ENCODE measurements around the gene POU6F1. TPM values are rescaled to one million over a fixed set of nuclear protein-coding genes. Genes with fewer than 3 reads are reported as not detected.

Gene POU6F1
- total and polyA plus RNA-seq, 9 of the 15 experiments (the other 6 are each of a cell fraction or from before 2014, with no cell fraction given), result 0.14 to 3.3 (median 1.1) TPM

GRCh38 chr12:51196547-51196946, 21.3 kb downstream of the POU6F1 start (continued):
- TF ChIP-seq ZNF24 (IDR thresholded peaks at IDR 0.05), result no peak
- TF ChIP-seq ATF4 (CRISPR knock-in tag; IDR thresholded peaks at IDR 0.05), result no peak

- in situ Hi-C loops (cut with MboI) (no loop called here), intact Hi-C loops (cut with micrococcal nuclease) (no loop called here)
- Histone ChIP-seq H3K4me2 (ENCODE audit: insufficient read depth, low read length) (no peak overlapping the region), H3K4me3 (no peak overlapping the region), H2AFZ (ENCODE audit: low read depth, low read length) (no peak overlapping the region), H3K9me1 (ENCODE audit: control insufficient read depth, insufficient read depth, low read length) (no peaks in the 10 kb centered on the region), H3K9me3 (replicated peaks; ENCODE audit: control insufficient read depth, insufficient read depth, low read depth, low read length) (no peaks in the 10 kb centered on the region), H3K36me3 (ENCODE audit: control insufficient read depth, insufficient read depth, low read length) (no peaks in the 10 kb centered on the region), H3K27ac (ENCODE audit: extremely low read depth, low read depth, low read length) (no peak overlapping the region), H4K20me1 (replicated peaks; ENCODE audit: control insufficient read depth, insufficient read depth, low read length) (no peaks in the 10 kb centered on the region), H3K27me3 (ENCODE audit: control insufficient read depth in 2 of 2, insufficient read depth in 2 of 2, low read length in 2 of 2) (no peaks in the 10 kb centered on the region), H3K4me1 (replicated peaks in 1 of 2; ENCODE audit: control insufficient read depth in 2 of 2, insufficient read depth in 2 of 2, low read length in 2 of 2) (peaks cover 0 to 17% of the 10 kb centered on the region in 2 experiments; a peak in 3 of 5 replicates), H3K9ac (ENCODE audit: insufficient read depth in 1 of 2, low read depth in 2 of 2, low read length in 2 of 2) (no peak overlapping the region), H3K79me2 (ENCODE audit: control insufficient read depth, insufficient read depth, low read length) (no peaks in the 10 kb centered on the region)
- ChIA-PET CTCF (ENCODE audit: low intra/inter-chr PET ratio) (no interaction called here), POLR2A (interaction anchor here (0.6 to 1.6 kb wide), 5 partner anchors 9 to 465 kb away, joined by 3 to 7 read pairs (median 3); no protein-coding TSS in a partner anchor)
- ATAC-seq, result no peak
- no TSS peak for BruUV-seq (replicated peaks)
- no peak for FAIRE-seq
- TF ChIP-seq GTF2E2 (tag; IDR thresholded peaks at IDR 0.05), result no peak
- no peak for TF ChIP-seq STAG1 (CRISPR knock-in tag; IDR thresholded peaks at IDR 0.05; ENCODE audit: borderline replicate concordance)
- TF ChIP-seq NR4A1 (CRISPR knock-in tag; IDR thresholded peaks at IDR 0.05), result no peak
- no peak for TF ChIP-seq NR4A1 (tag; IDR thresholded peaks at IDR 0.05)
- no peak for TF ChIP-seq BDP1 (IDR thresholded peaks at IDR 0.05; ENCODE audit: insufficient read depth, insufficient read length)
- no peak for TF ChIP-seq CUX1 (CRISPR knock-in tag; IDR thresholded peaks at IDR 0.05)
- TF ChIP-seq ZFP30 (CRISPR knock-in tag; IDR thresholded peaks at IDR 0.05; ENCODE audit: borderline replicate concordance), result no peak
- TF ChIP-seq ZBTB9 (CRISPR knock-in tag; IDR thresholded peaks at IDR 0.05), result no peak
- no peak for TF ChIP-seq ZNF764 (CRISPR knock-in tag; IDR thresholded peaks at IDR 0.05; ENCODE audit: low read depth)
- TF ChIP-seq PPARD (CRISPR knock-in tag; IDR thresholded peaks at IDR 0.05), result no peak
- TF ChIP-seq SETDB1 (IDR thresholded peaks at IDR 0.05; ENCODE audit: low read length), result no peak
- DNase-seq (ENCODE audit: extremely low read depth in 1 of 4, low spot score in 3 of 4), result no peak
- 31% methylated on average over 5 of the region's 7 CpGs for WGBS (ENCODE audit: insufficient coverage, low coverage, missing lambda C conversion rate)
Observed at GRCh38 chr12:51195841-51196240, 22.0 kb downstream of the POU6F1 start.

All from K562 (cell line).